Kidney (tissue), 2 donors: ENCODE measurements around the gene WSB1. TPM values are rescaled to one million over a fixed set of nuclear protein-coding genes. Genes with fewer than 3 reads are reported as not detected.

Experiments used
- microRNA-seq: library from miRNA; unstranded; fragments of <30 nt; microRNA quantifications from one replicate; pipeline ENCODE4 v1.2.0, GENCODE V29; 2020
- polyA plus RNA-seq: library from polyadenylated mRNA; stranded (reverse); fragments of 350-450 nt; fragmentation: Illumina TruSeq; extraction: RNeasy Lipid Tissue Mini Kit (QIAGEN cat#74804); gene quantifications from one replicate; pipeline ENCODE4 v1.2.3, GENCODE V29; 2014; ENCODE audit warnings: low read depth, low replicate concordance; ENCODE audit not compliant: insufficient read depth
- total RNA-seq: library from RNA; stranded (reverse); fragmentation: NEBNext Ultra II Directional; extraction: Animal tissue kit (Norgen Biotek cat#: 25700); gene quantifications from one replicate; pipeline ENCODE4 v1.2.1, GENCODE V29; 2021
- donor health status: DM: yes; HTN: yes; CAD: no.

The WSB1 gene
- total and polyA plus RNA-seq, 2 donors from 2014 or later: 59.8 to 195 TPM

Small RNA genes within 50 kb of the gene (microRNA-seq; reads per million reads assigned to microRNA genes)
- not detected for gene MIR4522

Other genes with a start within 250 kb of the WSB1 start
- gene KSR1, start 162.3 kb downstream of the WSB1 start, total RNA-seq: 97.3 TPM
- gene KSR1, start 162.3 kb downstream of the WSB1 start, polyA plus RNA-seq: 11.7 TPM